ENCODE results near the gene PDE6G.

DNA sequence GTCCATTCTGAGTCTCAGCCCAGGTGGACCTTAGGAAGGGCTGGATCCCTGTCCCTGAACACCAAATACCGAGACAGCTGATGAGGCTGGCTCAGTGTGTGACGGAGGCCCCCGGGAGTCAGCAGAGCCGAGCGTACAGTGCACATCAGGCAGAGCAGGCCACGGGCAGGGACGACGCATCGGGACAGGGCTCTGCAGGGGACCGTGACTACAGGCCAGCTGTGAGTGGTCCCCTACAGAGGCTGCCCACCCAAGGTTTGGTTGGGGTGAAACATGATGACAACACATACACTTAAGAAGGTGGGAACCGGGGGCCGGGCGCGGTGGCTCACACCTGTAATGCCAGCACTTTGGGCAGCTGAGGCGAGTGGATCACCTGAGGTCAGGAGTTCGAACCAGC lies 16.6 kb upstream of the PDE6G start:
- no peak for TF ChIP-seq TAF1 (IDR thresholded peaks at IDR 0.05; ENCODE audit: borderline replicate concordance, insufficient read depth, low read length)
- TF ChIP-seq POLR2AphosphoS5 (IDR thresholded peaks at IDR 0.05; ENCODE audit: low read depth, low read length), result no peak
- no peak for TF ChIP-seq REST (IDR thresholded peaks at IDR 0.05; ENCODE audit: insufficient read depth in 1 of 2, low read depth in 2 of 2, low read length in 2 of 2)

All from PFSK-1 (cell line).